Fibroblast of gingiva (primary cell): ENCODE data around the gene CPNE9.
"Not testable (repeated sequence)": the region's sequence is repeated elsewhere in the genome, so short reads cannot be mapped to it uniquely, and the experiment has no call there.

Experiments
- DNase-seq: peaks from one replicate; pipeline ENCODE4 v3.0.0-alpha.2; 2011; ENCODE audit warnings: low read depth

Gene CPNE9

GRCh38 chr3:9748031-9748430 is 44.4 kb downstream of the CPNE9 start:
- no peak for DNase-seq

GRCh38 chr3:9749296-9749644 is 45.6 kb downstream of the CPNE9 start:
- no peak for DNase-seq

GRCh38 chr3:9749645-9750555 is 46.3 kb downstream of the CPNE9 start, which contains the start of gene OGG1:
Gene OGG1, plus strand, starts transcription at chr3:9749952. Its CDS starts 335 bp downstream, at chr3:9750287.
- peak; percentile 99 for DNase-seq

GRCh38 chr3:9750556-9751411 is 47.2 kb downstream of the CPNE9 start:
- peak; percentile 35 for DNase-seq

GRCh38 chr3:9754678-9755077 is 51.0 kb downstream of the CPNE9 start:
- DNase-seq = no peak

GRCh38 chr3:9757427-9757826 is 53.8 kb downstream of the CPNE9 start:
- no peak for DNase-seq

GRCh38 chr3:9760779-9761505 is 57.3 kb downstream of the CPNE9 start:
- DNase-seq = no peak

- DNase-seq = no peak
Observed at GRCh38 chr3:9761919-9762318, 58.3 kb downstream of the CPNE9 start.

GRCh38 chr3:9762871-9763270 is 59.2 kb downstream of the CPNE9 start:
- no peak for DNase-seq

GRCh38 chr3:9765865-9766264 is 62.2 kb downstream of the CPNE9 start:
- no peak for DNase-seq

GRCh38 chr3:9767418-9767817 is 63.8 kb downstream of the CPNE9 start:
- DNase-seq = no peak

GRCh38 chr3:9768141-9768775 is 64.6 kb downstream of the CPNE9 start:
- no peak for DNase-seq

GRCh38 chr3:9769012-9769411 is 65.4 kb downstream of the CPNE9 start:
- DNase-seq = no peak

- DNase-seq = peak; percentile 67
Observed at GRCh38 chr3:9769426-9770275, 66.0 kb downstream of the CPNE9 start, which contains the start of gene CAMK1. Gene CAMK1, minus strand, starts transcription at chr3:9769947. Its CDS starts 2,198 bp downstream, at chr3:9767749.

- peak; percentile 74 for DNase-seq
Observed at GRCh38 chr3:9770276-9770812, 66.7 kb downstream of the CPNE9 start.

- DNase-seq = not testable (repeated sequence)
Observed at GRCh38 chr3:9771007-9771406, 67.4 kb downstream of the CPNE9 start.

- DNase-seq = no peak
Observed at GRCh38 chr3:9776896-9777693, 73.5 kb downstream of the CPNE9 start.

- no peak for DNase-seq
Observed at GRCh38 chr3:9777694-9778021, 74.0 kb downstream of the CPNE9 start.
